HepG2 (cell line): ENCODE measurements around the gene CYB5B.

Experiments
- HOMEZ ChIP-seq: IDR thresholded peaks from 2 replicates; pipeline ENCODE4 v1.6.1; 2016; ENCODE audit warnings: low read depth
- IKZF1 ChIP-seq: fragments of 450-650 bp; IDR thresholded peaks from 2 replicates; pipeline ENCODE4 v1.7.1; 2016
- POLR2A ChIP-seq, 2 experiments: IDR thresholded peaks; 2 replicates each; pipeline ENCODE4 v1.6.1; 2011; ENCODE audit warnings: low read depth in 2 of 2, low read length in 2 of 2, mild to moderate bottlenecking in 1 of 2, moderate library complexity in 1 of 2; ENCODE audit not compliant: insufficient read depth in 1 of 2
- ZBTB34 ChIP-seq: sonication (generic); formaldehyde crosslinking; IDR thresholded peaks from 2 replicates; pipeline ENCODE4 v1.8.0; 2022; ENCODE audit warnings: mild to moderate bottlenecking, missing genetic modification reagents
- ZSCAN20 ChIP-seq: sonication (generic); formaldehyde crosslinking; IDR thresholded peaks from 2 replicates; pipeline ENCODE4 v1.4.0; 2020; ENCODE audit warnings: missing genetic modification reagents, mild to moderate bottlenecking, borderline replicate concordance

GRCh38 chr16:69440250-69440649 lies 15.8 kb downstream of the CYB5B start:
- TF ChIP-seq IKZF1 (no peak), POLR2A (IDR thresholded peaks at IDR 0.05; ENCODE audit: insufficient read depth in 1 of 2, low read depth in 2 of 2, low read length in 2 of 2) (no peak), ZSCAN20 (CRISPR knock-in tag) (no peak), HOMEZ (CRISPR knock-in tag) (no peak), ZBTB34 (CRISPR knock-in tag) (no peak)
